HG03354 (cell line): ENCODE measurements around the gene DIABLO.
A peak's percentile ranks its signal among the peaks of the same experiment; 100 is the strongest.
"Not testable (repeated sequence)": the region's sequence is repeated elsewhere in the genome, so short reads cannot be mapped to it uniquely, and the experiment has no call there.

Source experiments
- ATAC-seq: cut with Tn5 transposase; IDR thresholded peaks from one replicate; pipeline ENCODE4 v1.9.1; 2021; ENCODE audit warnings: mild to moderate bottlenecking; ENCODE audit not compliant: unreplicated experiment, poor library complexity, severe bottlenecking

Gene DIABLO

GRCh38 chr12:122225683-122226365 lies at the start of gene DIABLO:
Gene DIABLO (minus strand): TSS chr12:122226052. CDS start chr12:122226014, 38 bp downstream.
- ATAC-seq, result peak; percentile 94

- ATAC-seq, result no peak
These were observed 49.6 kb upstream of the DIABLO start for GRCh38 chr12:122275459-122275858.

GRCh38 chr12:122266230-122266901 lies 40.5 kb upstream of the DIABLO start, which contains the start of gene VPS33A:
Gene VPS33A (minus strand): TSS chr12:122266494. CDS start chr12:122266408, 86 bp downstream.
- ATAC-seq, result peak; percentile 91

GRCh38 chr12:122265886-122266229 lies 40.0 kb upstream of the DIABLO start:
- peak; percentile 40 for ATAC-seq

GRCh38 chr12:122265476-122265875 lies 39.6 kb upstream of the DIABLO start:
- ATAC-seq, result no peak

- ATAC-seq, result not testable (repeated sequence)
These were observed 34.9 kb upstream of the DIABLO start for GRCh38 chr12:122260735-122261134.

- not testable (repeated sequence) for ATAC-seq
These were observed 33.1 kb upstream of the DIABLO start for GRCh38 chr12:122258939-122259338.

GRCh38 chr12:122258462-122258861 lies 32.6 kb upstream of the DIABLO start:
- not testable (repeated sequence) for ATAC-seq

- no peak for ATAC-seq
These were observed 24.7 kb upstream of the DIABLO start for GRCh38 chr12:122250536-122250935.

GRCh38 chr12:122250047-122250446 lies 24.2 kb upstream of the DIABLO start:
- no peak for ATAC-seq

GRCh38 chr12:122245553-122245952 lies 19.7 kb upstream of the DIABLO start:
- no peak for ATAC-seq

- no peak for ATAC-seq
These were observed 18.9 kb upstream of the DIABLO start for GRCh38 chr12:122244565-122245371.

- no peak for ATAC-seq
These were observed 18.1 kb upstream of the DIABLO start for GRCh38 chr12:122243965-122244364.

- no peak for ATAC-seq
These were observed 13.0 kb upstream of the DIABLO start for GRCh38 chr12:122238861-122239260.

GRCh38 chr12:122235741-122236140 lies 9.9 kb upstream of the DIABLO start:
- no peak for ATAC-seq

GRCh38 chr12:122232691-122233090 lies 6.8 kb upstream of the DIABLO start:
- ATAC-seq, result no peak

- ATAC-seq, result no peak
These were observed 4.9 kb upstream of the DIABLO start for GRCh38 chr12:122230798-122231197.

- no peak for ATAC-seq
These were observed 2.2 kb upstream of the DIABLO start for GRCh38 chr12:122228092-122228491.

- ATAC-seq, result no peak
These were observed 1.5 kb upstream of the DIABLO start for GRCh38 chr12:122227341-122227740.

GRCh38 chr12:122226366-122227125 lies 694 bp upstream of the DIABLO start:
- ATAC-seq, result no peak
